Pulmonary artery endothelial cell (primary cell): ENCODE measurements around the gene TNNT2. TPM values are rescaled to one million over a fixed set of nuclear protein-coding genes. Genes with fewer than 3 reads are reported as not detected.

Source experiments
- DNase-seq: peaks from one replicate; pipeline ENCODE4 v3.0.0-alpha.2; 2011; ENCODE audit warnings: low read depth, low spot score
- total RNA-seq: library from RNA; depleted of rRNA; stranded (reverse); fragments of >200 nt; gene quantifications from 2 replicates; pipeline ENCODE4 v1.2.3, GENCODE V29; 2014

Gene TNNT2
- total RNA-seq, 1 donor from 2014 or later = not detected

DNA sequence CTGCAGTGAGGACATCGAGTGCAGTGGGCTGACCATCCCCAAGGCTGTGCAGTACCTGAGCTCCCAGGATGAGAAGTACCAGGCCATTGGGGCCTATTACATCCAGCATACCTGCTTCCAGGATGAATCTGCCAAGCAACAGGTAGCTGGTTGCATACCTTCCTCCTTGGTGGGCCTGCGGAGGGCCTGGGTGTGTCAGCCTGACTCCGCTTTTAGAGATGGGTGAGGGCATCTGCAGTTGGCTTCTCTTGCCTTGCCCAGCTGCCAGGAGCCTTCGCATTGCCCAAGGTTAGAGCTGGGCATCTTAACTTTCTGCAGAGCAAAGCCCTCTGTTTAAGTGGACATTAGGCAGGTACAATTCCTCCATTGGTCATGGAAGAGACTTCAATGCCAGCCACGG, 60.9 kb downstream of the TNNT2 start:
- DNase-seq = no peak

DNA sequence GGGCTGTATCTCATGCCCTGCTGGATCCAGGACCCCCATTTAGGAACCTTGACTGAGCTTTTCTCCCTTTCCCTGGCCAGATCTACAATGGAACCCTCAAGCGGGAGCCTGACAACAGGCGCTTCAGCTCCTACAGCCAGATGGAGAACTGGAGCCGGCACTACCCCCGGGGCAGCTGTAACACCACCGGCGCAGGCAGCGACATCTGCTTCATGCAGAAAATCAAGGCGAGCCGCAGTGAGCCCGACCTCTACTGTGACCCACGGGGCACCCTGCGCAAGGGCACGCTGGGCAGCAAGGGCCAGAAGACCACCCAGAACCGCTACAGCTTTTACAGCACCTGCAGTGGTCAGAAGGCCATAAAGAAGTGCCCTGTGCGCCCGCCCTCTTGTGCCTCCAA, 64.4 kb downstream of the TNNT2 start:
- no peak for DNase-seq

DNA sequence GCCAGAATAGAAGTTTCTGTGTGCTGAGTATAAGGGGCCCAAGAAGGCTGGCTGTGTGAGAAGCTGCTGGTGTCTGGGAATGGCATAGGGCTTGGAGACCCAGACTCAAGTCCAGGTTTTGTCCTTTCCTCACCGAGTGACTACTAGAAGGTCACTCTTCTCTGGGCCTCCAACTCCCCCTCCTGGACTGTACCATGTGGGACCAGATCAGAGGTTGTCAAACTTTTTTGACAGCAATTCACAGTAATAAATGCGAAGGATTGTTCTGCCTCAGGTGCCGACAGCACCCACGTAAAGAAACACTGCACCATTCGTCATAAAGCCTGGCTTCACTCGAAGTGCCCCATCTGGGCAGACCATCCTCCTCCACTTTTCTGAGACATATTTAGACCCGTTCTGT, 65.2 kb downstream of the TNNT2 start:
- no peak for DNase-seq

DNA sequence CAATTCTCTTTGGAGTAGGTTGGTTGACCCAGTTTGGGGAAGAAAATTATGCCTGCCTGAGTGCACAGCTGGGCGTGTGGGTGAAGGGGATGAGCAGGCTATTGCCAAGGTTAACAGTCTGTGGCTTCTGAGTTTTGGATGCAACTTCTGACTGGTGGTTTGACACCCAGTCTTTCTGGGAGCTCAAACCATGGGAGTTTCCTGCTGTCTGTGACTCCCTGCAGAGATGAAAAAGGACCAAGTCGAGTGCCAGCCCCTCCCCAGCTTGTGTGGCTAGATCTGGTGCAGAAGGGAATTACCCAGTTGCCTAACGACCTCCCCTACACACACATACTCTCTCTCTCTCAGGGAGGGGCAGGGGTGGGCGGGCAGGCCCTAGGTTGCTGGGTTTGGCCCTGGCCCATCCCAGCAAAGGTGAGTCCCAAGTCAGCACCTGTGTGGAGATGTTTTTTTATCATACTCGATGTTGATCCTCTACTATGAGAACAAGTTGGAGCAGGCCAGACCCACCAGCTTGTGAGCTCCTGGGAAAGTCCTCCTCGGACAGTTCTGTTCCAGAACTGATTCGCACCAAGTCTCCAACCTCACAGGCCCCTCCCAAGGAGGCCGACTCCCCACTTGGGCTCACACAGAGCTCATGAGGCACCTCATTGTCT, 66.0 kb downstream of the TNNT2 start:
- no peak for DNase-seq

GRCh38 chr1:201310986-201311355, 66.5 kb downstream of the TNNT2 start:
- DNase-seq = no peak

DNA sequence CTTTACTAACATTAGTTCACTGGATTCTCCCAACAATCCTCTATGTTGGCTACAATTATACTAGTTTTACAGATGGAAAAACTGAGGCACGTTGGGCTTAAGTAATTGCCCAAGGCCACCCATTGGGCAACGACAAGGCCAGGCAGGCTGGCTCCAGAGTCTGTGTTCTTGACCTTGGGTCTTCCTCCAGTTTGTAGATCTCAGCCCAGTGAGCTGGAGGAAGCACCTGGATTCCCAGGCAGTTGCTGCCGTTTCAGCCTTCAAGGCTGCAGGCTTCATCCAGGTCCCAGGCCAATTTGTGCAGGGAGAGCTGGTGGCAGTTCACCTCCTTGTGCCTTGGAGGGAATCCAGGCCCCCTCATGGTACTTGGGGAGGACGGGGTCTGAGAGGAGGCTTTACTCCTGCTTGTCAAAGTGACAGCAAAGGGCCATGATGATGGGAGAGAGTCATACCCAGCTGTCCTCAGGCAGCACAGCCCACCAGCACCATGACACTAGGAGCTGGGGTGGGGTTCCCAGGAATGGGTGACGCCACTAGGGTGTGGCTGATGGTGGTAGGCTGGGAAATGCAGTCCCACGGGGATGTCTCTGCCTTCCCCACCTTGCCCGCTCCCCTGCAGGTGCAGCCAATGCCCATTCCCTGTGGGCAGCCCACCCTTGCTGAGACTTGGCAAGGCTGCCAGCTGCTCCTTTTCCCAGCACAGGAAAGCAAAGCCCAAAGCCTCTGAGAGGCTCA, 67.1 kb downstream of the TNNT2 start:
- DNase-seq = no peak

- DNase-seq = peak; percentile 19
These were observed 68.1 kb downstream of the TNNT2 start for GRCh38 chr1:201309416-201309815.

Other genes with a start within 250 kb of the TNNT2 start
- gene TMEM9, start 223.2 kb downstream of the TNNT2 start, total RNA-seq = 52.8 and 58.5 TPM in 2 replicates
- not detected in 2 replicates for gene IGFN1, start 186.9 kb downstream of the TNNT2 start, total RNA-seq
- under 0.01 and 0.04 TPM in 2 replicates for gene PKP1, start 94.2 kb downstream of the TNNT2 start, total RNA-seq
- not detected in 2 replicates for gene LAD1, start 21.6 kb upstream of the TNNT2 start, total RNA-seq
- not detected in 2 replicates for gene TNNI1, start 44.0 kb upstream of the TNNT2 start, total RNA-seq
- gene PHLDA3, start 91.5 kb upstream of the TNNT2 start, total RNA-seq = 55.1 and 59.9 TPM in 2 replicates
- 461 and 549 TPM in 2 replicates for gene CSRP1, start 129.4 kb upstream of the TNNT2 start, total RNA-seq
- gene NAV1, start 161.4 kb upstream of the TNNT2 start, total RNA-seq = 29.7 and 32.5 TPM in 2 replicates